Subcutaneous abdominal adipose tissue (tissue), 5 donors: Measurements from ENCODE around the gene OR6S1.
A peak's percentile ranks its signal among the peaks of the same experiment; 100 is the strongest.
"Not testable (repeated sequence)": the region's sequence is repeated elsewhere in the genome, so short reads cannot be mapped to it uniquely, and the experiment has no call there.

ENCODE experiments used
- H3K27ac ChIP-seq: one replicate; pipeline ENCODE4 v1.7.0; 2013; ENCODE audit warnings: low read depth, mild to moderate bottlenecking, inconsistent platforms, low read length, moderate library complexity
- H3K27me3 ChIP-seq, 5 donors: one replicate each; pipeline ENCODE4 v1.7.0; 2013; ENCODE audit warnings: low read length in 5 of 5, inconsistent platforms in 1 of 5; ENCODE audit not compliant: control insufficient read depth in 5 of 5, insufficient read depth in 4 of 5
- H3K36me3 ChIP-seq, 5 donors: one replicate each; pipeline ENCODE4 v1.7.0; 2013; ENCODE audit warnings: low read length in 5 of 5; ENCODE audit not compliant: control insufficient read depth in 5 of 5, insufficient read depth in 5 of 5
- H3K4me1 ChIP-seq, 5 donors: one replicate each; pipeline ENCODE4 v1.7.0; 2013; ENCODE audit warnings: low read length in 5 of 5, mild to moderate bottlenecking in 3 of 5, moderate library complexity in 1 of 5; ENCODE audit not compliant: control insufficient read depth in 5 of 5, insufficient read depth in 5 of 5
- H3K4me3 ChIP-seq, 5 donors: one replicate each; pipeline ENCODE4 v1.7.0; 2013; ENCODE audit warnings: low read length in 5 of 5, low read depth in 1 of 5
- H3K9ac ChIP-seq, 5 donors: one replicate each; pipeline ENCODE4 v1.7.0; 2013; ENCODE audit warnings: low read length in 5 of 5, mild to moderate bottlenecking in 4 of 5, moderate library complexity in 3 of 5
- H3K9me3 ChIP-seq, 5 donors: one replicate each; pipeline ENCODE4 v1.7.0; 2013; ENCODE audit warnings: low read length in 5 of 5; ENCODE audit not compliant: control insufficient read depth in 5 of 5
- donor health status: healthy.
- donor health status: healthy.
- donor health status: healthy.
- donor health status: healthy.
- donor health status: healthy.

OR6S1 gene

DNA sequence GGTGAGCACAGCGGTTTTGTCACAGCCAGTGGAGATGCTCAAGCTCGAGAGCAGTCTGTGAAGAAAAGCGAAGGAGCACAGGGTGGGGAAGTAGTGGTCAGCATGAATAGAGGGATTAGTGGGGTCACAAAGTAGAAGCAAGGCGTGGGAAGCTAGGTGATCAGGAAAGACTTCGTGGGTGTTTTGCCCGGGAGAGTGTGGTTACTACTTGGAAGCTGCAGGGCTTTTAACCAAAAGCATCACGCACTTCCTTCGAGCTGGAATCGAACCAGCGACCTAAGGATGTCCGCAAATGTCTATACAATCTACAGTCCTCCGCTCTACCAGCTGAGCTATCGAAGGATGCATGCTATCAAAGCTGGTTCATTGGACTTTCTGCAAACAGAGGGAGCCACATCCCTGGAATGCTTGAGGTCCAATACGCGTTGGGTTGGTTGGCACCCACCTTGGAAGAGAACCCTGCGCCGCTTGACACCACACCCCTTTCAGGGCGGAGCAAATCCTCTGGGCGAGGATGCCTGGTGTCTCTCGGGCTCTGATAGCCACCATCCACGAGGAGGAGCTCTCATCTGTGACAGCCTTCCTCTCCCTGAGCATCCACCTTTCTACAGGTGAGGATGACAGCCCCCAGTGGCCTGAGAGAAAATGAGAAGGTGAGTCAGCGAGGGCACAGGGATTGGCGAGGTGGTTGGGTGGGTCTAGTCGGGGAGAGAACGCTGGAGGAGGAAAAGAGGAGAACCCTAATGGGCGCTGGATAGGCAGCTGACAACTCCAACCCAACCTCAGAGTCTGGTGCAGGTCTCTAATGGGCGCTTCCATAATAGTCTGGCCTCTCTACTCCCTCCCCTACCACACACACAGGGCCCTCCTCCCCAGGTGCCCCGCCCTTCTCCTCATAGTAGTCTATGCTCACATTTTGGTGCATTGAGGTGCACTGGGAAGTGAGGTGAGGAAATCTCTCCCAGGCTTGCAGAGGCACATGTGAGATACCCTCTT lies 16.0 kb upstream of the OR6S1 start:
- Histone ChIP-seq H3K4me3 (no peak overlapping the region), H3K27ac (no peak overlapping the region), H3K4me1 (peaks cover 0 to 7% (median 3%) of the 10 kb centered on the region in 5 donors), H3K9me3 (no peaks in the 10 kb centered on the region), H3K9ac (no peak overlapping the region), H3K36me3 (no peaks in the 10 kb centered on the region), H3K27me3 (peaks cover 22 to 66% (median 51%) of the 10 kb centered on the region in 5 donors)

DNA sequence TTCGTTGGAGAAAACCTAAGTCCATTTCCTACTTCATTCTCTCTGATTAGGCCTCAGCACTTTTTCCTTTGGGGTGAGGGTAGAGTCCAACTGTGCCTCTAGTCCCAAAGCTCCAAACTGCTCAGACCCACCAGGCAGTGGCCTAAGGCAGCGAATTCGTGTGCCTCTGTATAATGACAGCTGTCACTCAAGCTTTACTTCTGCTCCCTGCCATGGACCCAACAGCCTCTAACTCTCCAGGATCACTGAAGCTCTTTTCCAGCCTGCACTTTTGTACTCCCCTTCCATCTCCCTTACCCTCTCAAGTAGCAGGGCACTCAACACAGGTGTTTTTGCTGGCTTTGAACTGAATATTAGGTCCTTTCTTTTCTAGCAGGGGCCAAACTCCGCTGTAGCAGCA lies 14.8 kb upstream of the OR6S1 start:
- Histone ChIP-seq H3K4me1 (peaks cover 0 to 7% (median 3%) of the 10 kb centered on the region in 5 donors), H3K36me3 (no peaks in the 10 kb centered on the region), H3K27me3 (peaks cover 22 to 73% (median 51%) of the 10 kb centered on the region in 5 donors), H3K9me3 (no peaks in the 10 kb centered on the region), H3K9ac (no peak overlapping the region), H3K27ac (no peak overlapping the region), H3K4me3 (no peak overlapping the region)

DNA sequence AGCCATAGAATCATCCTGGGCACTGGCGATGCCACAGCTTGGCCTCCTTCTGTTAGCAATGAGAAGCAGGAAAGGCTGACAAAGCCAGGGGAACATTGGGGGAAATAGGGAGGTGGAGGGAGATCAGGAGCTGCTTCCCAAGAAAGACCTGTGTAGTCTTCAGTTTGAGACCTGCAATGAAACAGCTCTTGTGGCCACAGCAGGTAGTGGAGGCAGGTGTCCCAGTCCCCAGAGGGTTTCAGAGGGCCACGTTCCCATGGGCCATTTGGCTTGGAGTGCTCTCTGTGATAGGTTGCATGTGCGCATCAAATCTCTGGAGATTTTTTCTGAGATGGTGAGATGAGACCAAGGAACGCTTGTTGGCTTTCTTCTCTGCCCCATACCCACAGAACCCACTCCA lies 14.4 kb upstream of the OR6S1 start:
- peaks cover 22 to 74% (median 51%) of the 10 kb centered on the region in 5 donors for H3K27me3 ChIP-seq
- no peak overlapping the region for H3K4me3 ChIP-seq
- peaks cover 0 to 7% (median 3%) of the 10 kb centered on the region in 5 donors for H3K4me1 ChIP-seq
- no peaks in the 10 kb centered on the region for H3K36me3 ChIP-seq
- no peak overlapping the region for H3K27ac ChIP-seq
- H3K9ac ChIP-seq: no peak overlapping the region
- H3K9me3 ChIP-seq: no peaks in the 10 kb centered on the region

DNA sequence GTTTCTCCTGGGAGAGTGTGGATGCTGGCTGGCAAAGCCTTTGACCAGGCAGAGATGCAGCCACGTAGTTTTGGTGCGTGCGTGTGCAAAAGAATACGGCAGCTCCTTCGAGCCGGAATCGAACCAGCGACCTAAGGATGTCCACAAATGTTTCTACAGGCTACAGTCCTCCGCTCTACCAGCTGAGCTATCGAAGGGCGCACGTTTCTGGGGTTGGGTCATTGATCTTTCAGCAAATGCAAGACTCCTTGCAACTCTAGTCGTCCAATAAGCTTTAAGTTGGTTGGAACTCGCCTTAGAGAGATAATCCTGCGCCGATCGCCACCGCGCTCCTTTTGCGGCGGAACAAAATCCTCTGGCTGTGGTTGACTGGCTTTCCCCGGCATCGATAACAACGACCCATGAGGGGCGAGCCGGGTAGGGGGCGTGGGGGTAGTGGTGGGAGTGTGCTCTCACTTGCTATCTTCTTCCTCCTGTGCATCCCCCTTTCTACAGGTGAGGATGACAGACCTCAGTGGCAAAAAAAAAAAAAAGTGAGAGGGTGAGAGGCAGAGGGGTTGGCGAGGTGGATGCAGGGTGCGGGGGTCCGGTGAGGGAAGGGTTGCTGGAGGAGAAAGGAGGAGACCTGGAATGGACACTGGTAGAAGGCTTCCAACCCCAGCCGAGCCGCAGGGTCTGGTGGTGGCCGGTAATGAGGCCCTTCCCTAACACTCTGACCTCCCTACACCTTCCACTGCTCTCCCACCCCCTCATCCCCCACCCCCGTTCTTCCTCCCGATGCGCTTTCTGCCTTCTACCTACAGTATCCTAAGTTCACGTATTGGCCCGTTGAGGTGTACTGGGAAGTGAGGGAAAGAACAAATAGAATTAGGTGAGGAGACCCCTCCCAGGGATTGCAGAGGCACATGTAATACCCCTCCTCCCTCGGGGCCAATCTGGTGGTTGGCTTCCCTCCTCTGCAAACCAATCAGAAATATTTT lies 11.8 kb upstream of the OR6S1 start:
- Histone ChIP-seq H3K4me1 (peaks cover 0 to 7% (median 3%) of the 10 kb centered on the region in 5 donors), H3K27ac (no peak overlapping the region), H3K9ac (no peak overlapping the region), H3K27me3 (peaks cover 16 to 53% (median 41%) of the 10 kb centered on the region in 5 donors), H3K9me3 (no peaks in the 10 kb centered on the region), H3K36me3 (no peaks in the 10 kb centered on the region), H3K4me3 (peak overlapping the region in 3 of 5 donors; percentile 16 to 44 (median 22))

DNA sequence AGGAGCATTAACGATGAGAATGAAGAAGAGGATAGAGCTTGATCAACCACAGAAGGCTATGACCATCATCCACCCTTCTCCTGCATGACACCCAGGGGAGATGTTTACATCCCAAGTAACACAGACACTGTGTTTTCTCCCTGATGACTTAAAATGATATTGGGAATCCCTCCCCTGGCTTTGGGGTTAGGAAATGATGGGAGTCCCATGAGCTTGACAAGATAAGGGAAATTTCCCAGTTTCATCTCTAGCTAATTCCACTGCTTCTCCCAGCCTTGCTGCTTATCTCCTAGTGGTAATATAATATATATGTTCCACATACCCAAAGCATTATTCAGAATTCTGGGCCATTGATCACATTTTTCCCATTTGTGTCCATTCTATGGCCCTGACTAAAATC lies 4.0 kb upstream of the OR6S1 start:
- peaks cover 4 to 20% (median 12%) of the 10 kb centered on the region in 5 donors for H3K27me3 ChIP-seq
- no peaks in the 10 kb centered on the region for H3K4me1 ChIP-seq
- no peak overlapping the region for H3K4me3 ChIP-seq
- H3K9me3 ChIP-seq: no peaks in the 10 kb centered on the region
- no peaks in the 10 kb centered on the region for H3K36me3 ChIP-seq
- no peak overlapping the region for H3K27ac ChIP-seq
- H3K9ac ChIP-seq: no peak overlapping the region

DNA sequence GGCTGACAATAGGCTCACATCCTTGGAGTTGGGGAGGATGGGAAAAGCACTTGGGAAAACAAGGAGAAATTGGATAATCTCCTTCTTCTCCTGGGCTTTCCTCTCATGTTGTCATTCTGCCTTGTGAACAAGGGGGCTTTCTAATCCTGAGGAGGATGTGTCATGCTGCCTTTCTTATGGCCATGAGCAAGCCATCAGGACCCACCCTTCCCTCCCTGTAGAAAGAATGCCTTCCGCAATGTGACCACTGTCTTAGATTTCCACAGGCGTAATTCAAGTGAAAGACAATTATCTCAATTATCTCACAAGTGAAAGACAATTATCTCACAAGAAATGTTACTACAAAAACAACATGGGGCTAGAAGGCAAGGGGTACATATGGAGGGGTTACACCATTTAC lies 3.0 kb upstream of the OR6S1 start:
- Histone ChIP-seq H3K9me3 (no peaks in the 10 kb centered on the region), H3K9ac (no peak overlapping the region), H3K36me3 (no peaks in the 10 kb centered on the region), H3K27ac (no peak overlapping the region), H3K4me1 (no peaks in the 10 kb centered on the region), H3K4me3 (no peak overlapping the region), H3K27me3 (peaks cover 4 to 20% (median 12%) of the 10 kb centered on the region in 5 donors)

DNA sequence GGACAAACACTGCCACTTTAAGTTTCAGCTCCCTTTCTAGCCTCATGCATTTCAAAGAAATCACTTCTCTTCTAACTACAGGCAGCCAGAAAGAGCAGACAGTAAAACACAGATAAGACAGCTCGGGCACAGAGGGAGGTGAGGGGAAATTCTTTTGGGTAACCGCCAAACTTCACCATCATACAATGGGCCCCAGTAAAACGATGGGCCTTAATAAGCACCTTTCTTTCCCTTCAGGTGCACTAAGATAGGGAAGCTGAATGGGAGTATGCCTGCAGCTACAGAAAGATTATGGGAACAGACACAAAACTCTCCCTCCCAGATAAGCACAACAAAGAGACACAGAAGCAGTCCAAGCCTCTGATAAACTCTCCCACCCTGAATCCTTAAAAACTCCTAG lies 1.3 kb upstream of the OR6S1 start:
- peaks cover 4 to 20% (median 12%) of the 10 kb centered on the region in 5 donors for H3K27me3 ChIP-seq
- not testable (repeated sequence) for H3K9ac ChIP-seq, H3K4me3 ChIP-seq, H3K27ac ChIP-seq, H3K9me3 ChIP-seq, H3K4me1 ChIP-seq, H3K36me3 ChIP-seq

DNA sequence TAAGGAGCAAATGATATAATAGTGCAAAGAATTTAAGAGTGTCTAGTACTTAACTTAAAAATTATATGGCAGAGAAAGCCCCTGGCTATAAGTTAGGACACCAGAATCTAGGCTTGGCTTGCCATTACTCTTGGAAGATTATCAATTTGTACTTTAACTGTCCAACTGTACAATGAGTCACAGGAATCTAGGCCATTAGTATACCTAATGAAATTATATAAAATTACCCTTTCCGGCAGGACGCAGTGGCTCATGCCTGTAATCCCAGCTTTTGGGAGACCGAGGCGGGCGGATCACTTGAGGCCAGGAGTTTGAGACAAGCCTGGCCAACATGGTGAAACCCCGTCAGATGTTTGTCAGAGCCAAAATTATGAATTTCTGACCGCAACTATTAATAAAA lies 691 bp upstream of the OR6S1 start:
- Histone ChIP-seq H3K27ac (no peak overlapping the region), H3K9me3 (no peaks in the 10 kb centered on the region), H3K4me3 (no peak overlapping the region), H3K4me1 (no peaks in the 10 kb centered on the region), H3K9ac (no peak overlapping the region), H3K36me3 (no peaks in the 10 kb centered on the region), H3K27me3 (peaks cover 4 to 20% (median 12%) of the 10 kb centered on the region in 5 donors)

DNA sequence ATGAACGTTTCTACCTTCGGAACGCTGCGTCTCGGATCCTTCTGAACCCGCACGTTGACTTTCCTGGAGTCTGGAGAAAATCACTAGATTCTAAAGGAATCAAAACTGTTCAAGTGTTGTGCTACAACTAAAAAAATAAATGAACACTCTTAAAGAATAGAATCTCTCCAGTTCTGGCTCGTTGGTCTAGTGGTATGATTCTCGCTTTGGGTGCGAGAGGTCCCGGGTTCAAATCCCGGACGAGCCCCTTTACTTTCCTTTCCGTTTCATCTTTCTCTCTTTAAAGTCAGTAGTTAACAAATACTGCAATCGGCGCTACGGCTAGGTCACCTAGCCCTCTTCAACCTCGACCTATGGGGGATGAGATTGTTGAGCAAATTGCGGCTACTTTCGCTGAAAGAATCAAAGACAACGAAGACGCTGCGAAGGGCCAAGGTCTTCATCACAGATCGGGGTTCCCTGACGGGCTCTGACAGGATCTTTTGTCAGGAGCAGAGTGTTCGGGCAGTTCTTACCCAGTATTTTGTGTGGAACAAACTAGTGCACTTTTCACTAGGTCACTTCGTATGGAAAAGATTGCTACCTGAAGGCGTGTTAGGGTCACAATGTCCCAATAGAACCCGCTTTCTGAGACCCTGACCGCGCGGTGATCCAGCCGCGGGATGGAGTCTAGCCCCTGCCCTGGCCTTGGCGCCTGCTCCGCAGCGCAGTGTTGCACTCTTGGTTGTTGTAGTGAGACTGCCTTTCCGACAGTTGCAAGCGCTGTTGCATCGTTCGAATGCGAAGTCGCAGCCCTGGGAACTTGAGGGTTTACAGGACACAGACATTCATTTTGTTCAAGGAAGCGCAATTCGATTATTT lies 8.4 kb downstream of the OR6S1 start:
- Histone ChIP-seq H3K9me3 (no peaks in the 10 kb centered on the region), H3K27ac (no peak overlapping the region), H3K27me3 (peaks cover 0 to 2% (median 0%) of the 10 kb centered on the region in 5 donors), H3K4me1 (peaks cover 8 to 34% (median 31%) of the 10 kb centered on the region in 5 donors), H3K4me3 (peak overlapping the region; percentile 30 to 61 (median 42)), H3K9ac (no peak overlapping the region), H3K36me3 (no peaks in the 10 kb centered on the region)
